ENCODE measurements around the gene RAPGEF2.
"Not testable (repeated sequence)": the region's sequence is repeated elsewhere in the genome, so short reads cannot be mapped to it uniquely, and the experiment has no call there.

RAPGEF2 gene

DNA sequence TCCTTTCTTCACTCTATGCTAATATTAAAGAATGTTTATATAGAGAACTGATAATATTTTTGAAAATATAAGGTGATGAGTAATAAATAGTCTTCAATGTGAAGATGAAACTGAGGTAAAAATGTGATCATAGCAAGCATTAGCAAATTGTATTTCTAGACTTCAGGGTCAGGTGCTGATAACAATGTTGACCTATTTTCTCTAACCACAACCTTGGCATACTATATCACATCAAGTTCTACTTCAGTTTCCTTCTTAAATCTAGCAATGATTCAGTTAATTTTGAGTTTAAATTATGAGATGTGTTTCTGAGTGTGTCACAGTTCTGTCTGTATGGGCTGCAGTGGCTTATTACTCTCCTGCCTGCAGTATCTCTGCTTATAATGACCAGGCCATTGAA is 209.4 kb downstream of the RAPGEF2 start:
- DNase-seq (ENCODE audit: low spot score) = no peak

GRCh38 chr4:159315879-159316278 is 213.0 kb downstream of the RAPGEF2 start:
- DNase-seq (ENCODE audit: low spot score) = not testable (repeated sequence)

- no peak for DNase-seq (ENCODE audit: low spot score)
These were observed 214.3 kb downstream of the RAPGEF2 start for GRCh38 chr4:159317203-159317602.

DNA sequence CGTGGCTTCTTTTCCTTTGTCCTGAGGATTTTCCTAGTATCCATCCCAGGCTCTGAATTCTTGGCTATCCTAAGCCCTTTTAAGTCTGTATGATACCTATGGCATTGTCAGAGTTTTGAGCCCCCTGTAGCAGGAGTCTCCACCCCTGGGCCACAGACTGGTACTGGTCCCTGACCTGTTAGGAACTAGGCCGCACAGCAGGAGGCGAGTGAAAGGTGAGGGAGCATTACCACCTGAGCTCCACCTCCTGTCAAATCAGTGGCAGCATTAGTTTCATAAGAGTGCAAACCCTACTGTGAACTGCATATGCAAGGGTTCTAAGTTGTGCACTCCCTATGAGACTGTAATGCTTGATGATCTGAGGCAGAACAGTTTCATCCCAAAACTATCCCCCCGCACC is 216.1 kb downstream of the RAPGEF2 start:
- no peak for DNase-seq (ENCODE audit: low spot score)

- DNase-seq (ENCODE audit: low spot score) = no peak
These were observed 223.6 kb downstream of the RAPGEF2 start for GRCh38 chr4:159326480-159326879.

- DNase-seq (ENCODE audit: low spot score) = no peak
These were observed 225.9 kb downstream of the RAPGEF2 start for GRCh38 chr4:159328766-159329165.

DNA sequence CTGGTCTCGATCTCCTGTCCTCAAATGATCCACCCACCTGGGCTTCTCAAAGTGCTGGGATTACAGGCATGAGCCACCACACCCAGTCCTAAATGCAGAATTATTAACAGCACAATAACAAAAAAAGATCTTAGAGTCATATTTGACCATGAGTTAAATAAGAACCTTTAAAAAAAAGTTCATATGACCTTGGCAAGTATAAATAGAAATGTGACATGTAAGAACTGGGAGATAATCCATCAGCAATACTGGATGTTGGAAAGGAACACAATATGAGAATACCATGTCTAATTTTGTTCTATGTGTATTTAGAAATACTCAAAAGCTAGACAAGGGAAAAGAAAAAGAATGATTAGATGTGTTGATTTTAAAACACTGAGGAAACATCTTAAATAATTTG is 231.6 kb downstream of the RAPGEF2 start:
- no peak for DNase-seq (ENCODE audit: low spot score)

GRCh38 chr4:159337041-159337440 is 234.2 kb downstream of the RAPGEF2 start:
- DNase-seq (ENCODE audit: low spot score) = no peak

DNA sequence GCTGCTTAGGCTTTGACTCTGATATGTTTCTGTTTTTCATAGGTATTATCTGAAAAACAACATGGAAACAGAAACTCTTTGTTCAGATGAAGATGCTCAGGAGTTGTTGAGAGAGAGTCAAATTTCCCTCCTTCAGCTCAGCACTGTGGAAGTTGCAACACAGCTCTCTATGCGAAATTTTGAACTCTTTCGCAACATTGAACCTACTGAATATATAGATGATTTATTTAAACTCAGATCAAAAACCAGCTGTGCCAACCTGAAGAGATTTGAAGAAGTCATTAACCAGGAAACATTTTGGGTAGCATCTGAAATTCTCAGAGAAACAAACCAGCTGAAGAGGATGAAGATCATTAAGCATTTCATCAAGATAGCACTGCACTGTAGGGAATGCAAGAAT is 238.6 kb downstream of the RAPGEF2 start:
- no peak for DNase-seq (ENCODE audit: low spot score)

GRCh38 chr4:159342374-159342773 is 239.5 kb downstream of the RAPGEF2 start:
- DNase-seq (ENCODE audit: low spot score) = no peak

DNA sequence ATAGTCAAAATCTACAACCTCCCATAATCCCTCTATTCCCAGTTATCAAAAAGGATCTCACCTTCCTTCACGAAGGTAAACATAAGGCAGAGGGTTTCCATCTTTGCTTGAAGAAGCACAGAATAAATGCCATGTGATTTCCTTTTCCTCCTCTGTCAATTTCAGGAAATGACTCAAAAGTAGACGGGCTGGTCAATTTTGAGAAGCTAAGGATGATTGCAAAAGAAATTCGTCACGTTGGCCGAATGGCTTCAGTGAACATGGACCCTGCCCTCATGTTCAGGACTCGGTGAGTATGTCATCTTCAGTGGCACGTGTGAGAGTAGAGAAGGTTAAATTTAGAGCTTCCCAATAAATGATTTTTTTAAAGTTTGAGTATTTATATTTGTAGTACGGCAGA is 240.2 kb downstream of the RAPGEF2 start:
- DNase-seq (ENCODE audit: low spot score) = no peak

DNA sequence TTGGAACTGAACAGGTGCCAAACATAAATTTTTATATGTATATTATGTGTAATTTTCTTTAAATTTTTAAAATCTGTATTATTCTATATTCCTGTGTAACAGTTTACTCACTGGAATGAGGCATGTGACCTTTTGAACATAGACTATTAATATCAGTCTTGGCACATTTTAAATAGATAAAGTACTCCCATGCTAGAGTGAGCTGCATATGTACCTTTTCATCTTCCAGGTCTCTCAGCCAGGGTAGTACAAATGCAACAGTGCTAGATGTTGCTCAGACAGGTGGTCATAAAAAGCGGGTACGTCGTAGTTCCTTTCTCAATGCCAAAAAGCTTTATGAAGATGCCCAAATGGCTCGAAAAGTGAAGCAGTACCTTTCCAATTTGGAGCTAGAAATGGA is 242.0 kb downstream of the RAPGEF2 start:
- no peak for DNase-seq (ENCODE audit: low spot score)

DNA sequence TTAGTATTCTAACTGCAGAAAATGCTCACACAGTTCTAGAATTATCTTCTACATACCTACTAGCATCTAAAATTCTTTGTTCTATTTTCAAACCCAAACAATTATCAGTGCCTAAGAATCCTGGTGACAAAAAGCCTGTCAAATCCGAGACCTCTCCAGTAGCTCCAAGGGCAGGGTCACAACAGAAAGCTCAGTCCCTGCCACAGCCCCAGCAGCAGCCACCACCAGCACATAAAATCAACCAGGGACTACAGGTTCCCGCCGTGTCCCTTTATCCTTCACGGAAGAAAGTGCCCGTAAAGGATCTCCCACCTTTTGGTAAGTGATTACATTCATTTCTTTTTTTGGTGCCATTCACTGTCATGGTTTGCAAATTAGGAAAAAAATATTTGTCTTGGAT is 243.8 kb downstream of the RAPGEF2 start:
- no peak for DNase-seq (ENCODE audit: low spot score)

DNA sequence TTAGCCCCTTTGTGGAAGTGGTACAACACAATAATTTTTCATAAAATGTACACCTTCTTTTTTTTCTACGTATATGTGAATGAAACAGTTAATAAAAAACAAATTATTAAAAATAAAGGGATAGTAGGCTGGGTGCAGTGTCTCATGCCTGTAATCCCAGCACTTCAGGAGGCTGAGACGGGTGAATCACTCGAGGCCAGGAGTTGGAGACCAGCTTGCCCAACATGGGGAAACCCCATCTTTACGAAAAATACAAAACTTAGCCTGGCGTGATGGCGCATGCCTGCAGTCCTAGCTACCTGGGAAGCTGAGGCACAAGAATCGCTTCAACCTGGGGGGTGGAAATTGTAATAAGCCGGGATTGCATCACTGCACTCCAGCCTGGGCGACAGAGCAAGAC is 244.9 kb downstream of the RAPGEF2 start:
- no peak for DNase-seq (ENCODE audit: low spot score)

- no peak for DNase-seq (ENCODE audit: low spot score)
These were observed 246.5 kb downstream of the RAPGEF2 start for GRCh38 chr4:159349332-159349731.

DNA sequence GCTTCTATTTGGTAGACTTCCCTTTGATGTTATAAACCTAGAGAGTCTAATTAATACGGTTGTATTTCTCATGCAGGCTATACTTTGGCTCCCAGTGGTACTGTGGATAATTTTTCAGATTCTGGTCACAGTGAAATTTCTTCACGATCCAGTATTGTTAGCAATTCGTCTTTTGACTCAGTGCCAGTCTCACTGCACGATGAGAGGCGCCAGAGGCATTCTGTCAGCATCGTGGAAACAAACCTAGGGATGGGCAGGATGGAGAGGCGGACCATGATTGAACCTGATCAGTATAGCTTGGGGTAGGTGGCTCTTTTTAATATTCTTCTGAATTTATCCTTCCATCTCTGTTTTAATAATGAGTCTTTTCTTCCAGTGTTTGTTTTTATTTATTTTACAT is 249.7 kb downstream of the RAPGEF2 start:
- no peak for DNase-seq (ENCODE audit: low spot score)

GRCh38 chr4:159353422-159354116 is 250.7 kb downstream of the RAPGEF2 start:
- no peak for DNase-seq (ENCODE audit: low spot score)

GRCh38 chr4:159355466-159355865 is 252.6 kb downstream of the RAPGEF2 start:
- DNase-seq (ENCODE audit: low spot score) = no peak

- DNase-seq (ENCODE audit: low spot score) = no peak
These were observed 254.5 kb downstream of the RAPGEF2 start for GRCh38 chr4:159357350-159357749.

DNA sequence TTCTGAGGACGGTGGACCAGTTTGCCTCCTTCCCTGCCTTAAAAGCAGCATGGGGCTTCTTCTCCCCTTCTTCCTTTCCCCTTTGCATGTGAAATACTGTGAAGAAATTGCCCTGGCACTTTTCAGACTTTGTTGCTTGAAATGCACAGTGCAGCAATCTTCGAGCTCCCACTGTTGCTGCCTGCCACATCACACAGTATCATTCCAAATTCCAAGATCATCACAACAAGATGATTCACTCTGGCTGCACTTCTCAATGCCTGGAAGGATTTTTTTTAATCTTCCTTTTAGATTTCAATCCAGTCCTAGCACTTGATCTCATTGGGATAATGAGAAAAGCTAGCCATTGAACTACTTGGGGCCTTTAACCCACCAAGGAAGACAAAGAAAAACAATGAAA is 255.3 kb downstream of the RAPGEF2 start:
- DNase-seq (ENCODE audit: low spot score) = no peak

DNA sequence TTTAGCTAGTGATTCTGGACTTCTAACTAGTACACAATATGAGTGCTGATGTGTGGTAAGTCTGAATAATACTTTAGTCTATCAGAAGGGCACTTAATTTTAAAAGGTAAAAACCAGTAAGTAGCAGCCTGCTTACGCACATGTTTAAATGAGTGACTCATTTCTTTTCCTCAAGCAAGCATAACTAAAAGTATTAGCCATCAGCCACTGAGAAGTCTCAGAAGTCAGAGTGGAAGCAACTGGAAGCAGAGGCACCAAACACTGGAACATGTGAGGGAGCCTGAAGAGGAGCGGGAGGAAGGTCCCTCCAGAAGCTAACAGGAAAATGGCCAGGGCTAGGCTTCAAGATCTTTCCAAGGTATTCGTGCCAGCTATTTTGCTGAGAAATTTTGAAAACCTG is 257.7 kb downstream of the RAPGEF2 start:
- no peak for DNase-seq (ENCODE audit: low spot score)

- no peak for DNase-seq (ENCODE audit: low spot score)
These were observed 260.5 kb downstream of the RAPGEF2 start for GRCh38 chr4:159363361-159363760.

DNA sequence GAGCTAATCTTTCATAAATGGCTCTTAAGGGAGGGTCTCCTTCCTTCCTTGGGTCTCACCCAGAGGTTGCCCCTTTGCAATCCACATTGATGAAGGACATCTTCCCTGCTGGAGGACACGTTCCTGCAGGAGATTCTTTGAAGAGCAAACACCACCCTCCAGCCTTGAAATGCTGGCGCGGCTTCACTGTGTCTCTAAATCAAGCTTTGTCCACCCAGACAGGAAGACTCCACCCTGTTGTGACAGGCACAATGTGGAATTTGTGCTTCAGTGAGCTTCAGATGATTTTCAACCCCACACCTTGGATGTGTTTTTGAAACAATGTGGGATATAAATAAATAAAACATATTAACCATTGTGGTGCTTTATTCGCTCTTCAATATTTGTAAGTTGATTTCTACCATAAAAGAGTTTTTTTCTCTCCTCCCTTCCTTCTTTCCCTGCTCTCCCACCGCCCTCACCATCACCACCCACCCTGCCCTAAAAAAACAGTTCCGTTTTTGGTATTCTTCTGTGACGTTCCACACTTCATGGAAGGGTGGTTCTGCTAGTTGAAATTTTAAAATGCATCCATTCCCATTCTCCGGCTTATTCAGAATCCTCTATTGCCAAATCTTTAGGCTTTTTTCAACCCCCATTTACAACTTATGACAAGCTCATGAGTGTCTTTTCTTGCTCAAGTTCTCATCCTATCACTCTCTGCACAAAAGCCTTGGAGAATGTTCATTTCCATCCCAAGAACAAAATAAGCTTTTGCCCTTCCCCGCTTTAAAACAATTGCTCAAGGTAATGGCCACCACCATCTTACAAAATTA is 264.3 kb downstream of the RAPGEF2 start:
- DNase-seq (ENCODE audit: low spot score) = no peak

- DNase-seq (ENCODE audit: low spot score) = peak; percentile 32
These were observed 264.9 kb downstream of the RAPGEF2 start for GRCh38 chr4:159367781-159368080.
